CD4-positive, alpha-beta T cell (primary cell): Measurements from ENCODE around the gene DMPK. TPM values are rescaled to one million over a fixed set of nuclear protein-coding genes. Genes with fewer than 3 reads are reported as not detected.

Experiments used
- ATAC-seq: fragments of 200-7000 bp; cut with Tn5 transposase; one replicate; pipeline ENCODE4 v1.10.0; 2022; ENCODE audit warnings: mild to moderate bottlenecking; ENCODE audit not compliant: poor library complexity
- CTCF ChIA-PET: fragments of 350-600 bp; sonication (Branson Sonifier 250); formaldehyde crosslinking; loops from one replicate; lab custom pipeline; 2021; ENCODE audit warnings: antibody characterized with exemption, inconsistent platforms; lab: Charles Lee
- POLR2A ChIA-PET: fragments of 350-600 bp; sonication (Branson Sonifier 250); formaldehyde crosslinking; loops from one replicate; lab custom pipeline; 2021; ENCODE audit warnings: antibody characterized with exemption, inconsistent platforms; lab: Charles Lee
- DNase-seq, 14 experiments: peaks; one replicate each; pipeline ENCODE4 v3.0.0-alpha.2; 2013 to 2020; ENCODE audit warnings: mixed read lengths in 2 of 14
- H3K27ac ChIP-seq, 2 donors: one replicate each; pipeline versions ENCODE4 v1.5.1 to v1.7.0; 2013; ENCODE audit warnings: low read length in 2 of 2, low read depth in 1 of 2, mild to moderate bottlenecking in 1 of 2
- H3K27me3 ChIP-seq, 2 experiments: 1 replicate in 1 of 2; 2 replicates in 1 of 2; pipeline versions ENCODE4 v1.6.1 to v1.7.0; 2013; ENCODE audit warnings: low read length in 2 of 2, control low read depth in 1 of 2, mild to moderate bottlenecking in 1 of 2, moderate library complexity in 1 of 2; ENCODE audit not compliant: insufficient read depth in 2 of 2, control insufficient read depth in 1 of 2
- H3K36me3 ChIP-seq: one replicate; pipeline ENCODE4 v1.6.1; 2013; ENCODE audit warnings: low read length, control low read depth; ENCODE audit not compliant: insufficient read depth
- H3K4me1 ChIP-seq: one replicate; pipeline ENCODE4 v1.6.1; 2013; ENCODE audit warnings: low read length, control low read depth; ENCODE audit not compliant: insufficient read depth
- H3K4me3 ChIP-seq: one replicate; pipeline ENCODE4 v1.5.1; 2013; ENCODE audit warnings: mild to moderate bottlenecking, low read length, moderate library complexity
- H3K9me3 ChIP-seq, 2 experiments: 1 replicate in 1 of 2; 2 replicates in 1 of 2; pipeline versions ENCODE4 v1.6.1 to v1.7.0; 2013; ENCODE audit warnings: low read length in 2 of 2, mild to moderate bottlenecking in 2 of 2, control low read depth in 1 of 2, moderate library complexity in 1 of 2; ENCODE audit not compliant: control insufficient read depth in 1 of 2, insufficient read depth in 1 of 2
- H3K27ac Mint-ChIP-seq: one replicate; pipeline ENCODE4 v1.8.0; 2020; ENCODE audit warnings: mixed read lengths
- H3K27me3 Mint-ChIP-seq: one replicate; pipeline ENCODE4 v1.8.0; 2021; ENCODE audit warnings: mixed read lengths
- H3K36me3 Mint-ChIP-seq: one replicate; pipeline ENCODE4 v1.8.0; 2021; ENCODE audit warnings: low read depth, mixed read lengths
- H3K4me1 Mint-ChIP-seq: one replicate; pipeline ENCODE4 v1.8.0; 2021; ENCODE audit warnings: low read depth, mixed read lengths
- H3K4me3 Mint-ChIP-seq: one replicate; pipeline ENCODE4 v1.8.0; 2020; ENCODE audit warnings: mild to moderate bottlenecking, mixed read lengths
- H3K9me3 Mint-ChIP-seq: one replicate; pipeline ENCODE4 v1.8.0; 2020; ENCODE audit warnings: mixed read lengths
- intact Hi-C, 2 experiments: fragments of 100-400 bp; cut with DNase I in 1 of 2; cut with micrococcal nuclease in 1 of 2; formaldehyde crosslinking; loops; one replicate each; pipeline versions ENCODE4 v1.15.1 to v1.9.0; 2023 to 2025; cut with DNase I, micrococcal nuclease
- total RNA-seq, 174 experiments: library from RNA in 2 of 174; stranded (reverse) in 2 of 174; gene quantifications; one replicate each; pipeline ENCODE4 v1.2.3 and lab custom pipeline; 2021 to 2026
- TF ChIP-seq, protein P1 (sequence below): fragments of 200-600 bp; IDR thresholded peaks from one replicate; pipeline ENCODE4 v1.8.0; 2022; ENCODE audit warnings: antibody characterized with exemption, mild to moderate bottlenecking

The DMPK gene
- total RNA-seq, 2 experiments from 2014 or later = 24.0 to 24.9 TPM

DNA sequence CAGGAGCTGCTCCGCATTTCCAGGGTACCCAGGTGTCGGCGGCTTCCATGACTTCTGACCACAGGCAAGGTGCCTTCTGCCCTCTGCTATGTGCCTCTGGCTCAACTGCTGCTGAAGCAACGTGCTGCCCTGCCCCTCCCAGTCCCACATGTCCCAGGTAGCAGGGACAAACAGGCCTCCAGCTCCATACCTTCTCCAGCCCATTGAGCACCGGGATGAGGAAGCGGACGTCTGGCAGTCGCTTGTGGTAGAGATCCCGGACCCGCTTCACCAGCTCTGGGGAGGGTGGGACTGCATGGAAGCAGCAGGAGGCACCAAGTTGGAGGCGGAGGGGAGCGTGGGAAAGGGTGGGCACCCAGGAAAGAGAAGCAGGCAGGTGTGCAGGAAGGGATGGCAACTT is 40.9 kb upstream of the DMPK start:
- H3K4me1 ChIP-seq = no peaks in the 10 kb centered on the region
- DNase-seq (no peak), ATAC-seq (no peak)
- H3K4me3 Mint-ChIP-seq = no peak overlapping the region
- H3K27me3 Mint-ChIP-seq = no peaks in the 10 kb centered on the region
- CTCF ChIA-PET = interaction anchor here (0.6 kb wide), 1 partner anchor 109 kb away, joined by 3 read pairs; no protein-coding TSS in a partner anchor
- no peaks in the 10 kb centered on the region for H3K4me1 Mint-ChIP-seq
- peaks cover 42% of the 10 kb centered on the region for H3K36me3 Mint-ChIP-seq
- H3K9me3 ChIP-seq = no peaks in the 10 kb centered on the region
- no peak overlapping the region for H3K4me3 ChIP-seq
- H3K36me3 ChIP-seq = peaks cover 59% of the 10 kb centered on the region
- TF ChIP-seq, protein P1, sequence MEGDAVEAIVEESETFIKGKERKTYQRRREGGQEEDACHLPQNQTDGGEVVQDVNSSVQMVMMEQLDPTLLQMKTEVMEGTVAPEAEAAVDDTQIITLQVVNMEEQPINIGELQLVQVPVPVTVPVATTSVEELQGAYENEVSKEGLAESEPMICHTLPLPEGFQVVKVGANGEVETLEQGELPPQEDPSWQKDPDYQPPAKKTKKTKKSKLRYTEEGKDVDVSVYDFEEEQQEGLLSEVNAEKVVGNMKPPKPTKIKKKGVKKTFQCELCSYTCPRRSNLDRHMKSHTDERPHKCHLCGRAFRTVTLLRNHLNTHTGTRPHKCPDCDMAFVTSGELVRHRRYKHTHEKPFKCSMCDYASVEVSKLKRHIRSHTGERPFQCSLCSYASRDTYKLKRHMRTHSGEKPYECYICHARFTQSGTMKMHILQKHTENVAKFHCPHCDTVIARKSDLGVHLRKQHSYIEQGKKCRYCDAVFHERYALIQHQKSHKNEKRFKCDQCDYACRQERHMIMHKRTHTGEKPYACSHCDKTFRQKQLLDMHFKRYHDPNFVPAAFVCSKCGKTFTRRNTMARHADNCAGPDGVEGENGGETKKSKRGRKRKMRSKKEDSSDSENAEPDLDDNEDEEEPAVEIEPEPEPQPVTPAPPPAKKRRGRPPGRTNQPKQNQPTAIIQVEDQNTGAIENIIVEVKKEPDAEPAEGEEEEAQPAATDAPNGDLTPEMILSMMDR = no peak
- no peaks in the 10 kb centered on the region for H3K27me3 ChIP-seq
- POLR2A ChIA-PET = interaction anchor here (0.9 kb wide), 1 partner anchor 40 kb away, joined by 3 read pairs; no protein-coding TSS in a partner anchor
- intact Hi-C loops = no loop called here
- H3K9me3 Mint-ChIP-seq = no peaks in the 10 kb centered on the region
- H3K27ac Mint-ChIP-seq = no peak overlapping the region
- H3K27ac ChIP-seq = no peak overlapping the region

DNA sequence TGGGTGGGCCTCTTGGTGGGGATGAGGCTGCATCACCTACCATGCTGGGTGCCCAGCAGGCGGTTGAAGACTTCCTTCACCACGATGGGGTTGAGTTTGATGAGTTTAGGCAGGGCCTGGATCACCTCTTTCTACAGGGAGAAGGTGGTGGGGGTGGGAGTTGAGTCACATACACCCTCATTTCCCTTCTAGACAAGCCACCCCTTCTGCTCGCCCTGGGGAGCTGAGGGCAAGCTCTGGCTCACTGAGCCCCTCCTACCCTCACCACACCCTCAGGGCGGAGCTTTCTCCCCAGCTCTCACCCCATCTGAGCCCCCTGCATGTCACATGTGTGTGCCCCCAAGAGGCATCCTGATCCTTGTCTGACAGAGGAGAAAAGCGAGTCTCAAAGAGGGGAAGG is 40.4 kb upstream of the DMPK start:
- H3K4me3 Mint-ChIP-seq = no peak overlapping the region
- peaks cover 57% of the 10 kb centered on the region for H3K36me3 ChIP-seq
- H3K4me3 ChIP-seq = no peak overlapping the region
- DNase-seq (no peak), ATAC-seq (no peak)
- H3K36me3 Mint-ChIP-seq = peaks cover 37% of the 10 kb centered on the region
- ChIA-PET CTCF (interaction anchor here (0.6 kb wide), 1 partner anchor 109 kb away, joined by 3 read pairs; no protein-coding TSS in a partner anchor), POLR2A (interaction anchor here (0.9 kb wide), 1 partner anchor 41 kb away, joined by 3 read pairs; no protein-coding TSS in a partner anchor)
- H3K4me1 Mint-ChIP-seq = no peaks in the 10 kb centered on the region
- no peak overlapping the region for H3K27ac ChIP-seq
- H3K27me3 ChIP-seq = no peaks in the 10 kb centered on the region
- H3K4me1 ChIP-seq = no peaks in the 10 kb centered on the region
- no peak overlapping the region for H3K27ac Mint-ChIP-seq
- intact Hi-C loops = no loop called here
- no peaks in the 10 kb centered on the region for H3K9me3 ChIP-seq
- TF ChIP-seq, protein P1 = no peak
- no peaks in the 10 kb centered on the region for H3K9me3 Mint-ChIP-seq
- no peaks in the 10 kb centered on the region for H3K27me3 Mint-ChIP-seq

DNA sequence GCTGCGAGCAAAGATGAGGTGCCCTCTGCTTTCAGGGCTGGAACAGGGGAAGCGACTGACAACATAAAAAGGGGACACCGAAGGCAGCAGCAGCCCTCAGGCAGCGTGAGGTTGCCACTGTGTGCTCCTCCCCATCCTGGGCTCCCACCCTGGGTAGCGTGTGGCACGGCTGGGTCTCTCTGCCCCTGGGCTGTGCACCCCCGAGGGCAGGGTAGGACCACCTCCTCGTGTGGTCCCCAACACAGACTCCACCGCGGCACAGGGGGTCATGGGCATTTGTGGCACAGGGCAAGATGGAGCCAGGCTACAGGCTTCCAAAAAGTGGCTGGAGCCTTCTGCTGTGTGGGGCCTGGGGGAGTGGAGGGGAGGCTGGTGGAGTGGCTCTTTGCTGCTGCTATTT is 39.3 kb upstream of the DMPK start:
- no peak for ATAC-seq

More for the DNA sequence above, 39.3 kb upstream of the DMPK start:
- no peak overlapping the region for H3K27ac Mint-ChIP-seq
- peaks cover 48% of the 10 kb centered on the region for H3K36me3 ChIP-seq
- H3K36me3 Mint-ChIP-seq = peaks cover 31% of the 10 kb centered on the region
- no peaks in the 10 kb centered on the region for H3K9me3 ChIP-seq
- ChIA-PET CTCF (no interaction called here), POLR2A (no interaction called here)
- H3K27ac ChIP-seq = no peak overlapping the region
- intact Hi-C loops = no loop called here
- no peak overlapping the region for H3K4me3 ChIP-seq
- TF ChIP-seq, protein P1 = no peak
- no peak for DNase-seq
- peaks cover 6% of the 10 kb centered on the region for H3K4me1 Mint-ChIP-seq
- H3K4me1 ChIP-seq = peaks cover 8% of the 10 kb centered on the region
- no peaks in the 10 kb centered on the region for H3K27me3 ChIP-seq
- H3K27me3 Mint-ChIP-seq = peaks cover 4% of the 10 kb centered on the region
- no peaks in the 10 kb centered on the region for H3K9me3 Mint-ChIP-seq
- H3K4me3 Mint-ChIP-seq = no peak overlapping the region
